A673 (cell line): Measurements from ENCODE around the gene ELOVL5. TPM values are rescaled to one million over a fixed set of nuclear protein-coding genes. Genes with fewer than 3 reads are reported as not detected.
A peak's percentile ranks its signal among the peaks of the same experiment; 100 is the strongest.

Source experiments
- BruUV-seq: library from RNA; stranded (reverse); fragments of 400-500 nt; replicated peaks from 2 replicates; lab custom pipeline; 2021; lab: Mats Ljungman, UMichigan
- CTCF ChIA-PET: fragments of 300-600 bp; sonication (Branson Sonifier 250); formaldehyde crosslinking; loops from one replicate; lab custom pipeline; 2022; ENCODE audit warnings: antibody characterized with exemption; lab: Charles Lee
- POLR2A ChIA-PET: fragments of 300-600 bp; sonication (Branson Sonifier 250); formaldehyde crosslinking; loops from one replicate; lab custom pipeline; 2022; ENCODE audit warnings: antibody characterized with exemption; ENCODE audit not compliant: low non-redundant PET; lab: Charles Lee
- DNase-seq: peaks from one replicate; pipeline ENCODE4 v3.0.0-alpha.2; 2015; ENCODE audit warnings: low spot score
- H3K27ac ChIP-seq: fragments of 200-600 bp; sonication (generic); 2 replicates; pipeline ENCODE4 v1.5.1; 2016; ENCODE audit warnings: mixed run types, low read depth, mild to moderate bottlenecking, mixed read lengths, antibody characterized with exemption, low read length; ENCODE audit not compliant: poor library complexity, severe bottlenecking
- H3K27me3 ChIP-seq: fragments of 200-600 bp; sonication (generic); replicated peaks from 2 replicates; pipeline ENCODE4 v1.6.1; 2017; ENCODE audit warnings: mixed run types, low read depth, mild to moderate bottlenecking, mixed read lengths, antibody characterized with exemption, low read length; ENCODE audit not compliant: insufficient read depth, poor library complexity
- H3K36me3 ChIP-seq: fragments of 200-600 bp; sonication (generic); 2 replicates; pipeline ENCODE4 v1.6.1; 2016; ENCODE audit warnings: mixed run types, mild to moderate bottlenecking, mixed read lengths, antibody characterized with exemption, low read length; ENCODE audit not compliant: insufficient read depth, poor library complexity, severe bottlenecking
- H3K4me1 ChIP-seq: fragments of 200-600 bp; sonication (generic); 2 replicates; pipeline ENCODE4 v1.6.1; 2017; ENCODE audit warnings: mixed run types, mild to moderate bottlenecking, mixed read lengths, antibody characterized with exemption, low read length; ENCODE audit not compliant: insufficient read depth, poor library complexity, severe bottlenecking
- H3K4me3 ChIP-seq: fragments of 200-600 bp; sonication (generic); 2 replicates; pipeline ENCODE4 v1.5.1; 2016; ENCODE audit warnings: low read depth, mixed run types, mild to moderate bottlenecking, mixed read lengths, low read length; ENCODE audit not compliant: poor library complexity, severe bottlenecking
- H3K9me3 ChIP-seq: fragments of 200-600 bp; sonication (generic); 2 replicates; pipeline ENCODE4 v1.6.1; 2016; ENCODE audit warnings: mixed run types, low read depth, mild to moderate bottlenecking, mixed read lengths, antibody characterized with exemption, low read length; ENCODE audit not compliant: poor library complexity, severe bottlenecking
- EZH2 ChIP-seq: fragments of 200-600 bp; sonication (generic); IDR thresholded peaks from 2 replicates; pipeline ENCODE4 v1.6.1; 2017; ENCODE audit warnings: borderline replicate concordance, low read depth, mild to moderate bottlenecking, mixed read lengths, antibody characterized with exemption, low read length; ENCODE audit not compliant: poor library complexity, severe bottlenecking
- intact Hi-C: fragments of 100-400 bp; cut with micrococcal nuclease; formaldehyde crosslinking; loops from one replicate; pipeline ENCODE4 v1.10.0; 2022; ENCODE audit not compliant: unreplicated experiment
- total RNA-seq: library from RNA; stranded (reverse); gene quantifications from 2 replicates; pipeline ENCODE4 v1.2.3, GENCODE V29; 2021
- TF ChIP-seq, protein P1 (sequence below): fragments of 300-800, 200-600 bp; sonication (generic); conservative IDR thresholded peaks from 2 replicates; pipeline ENCODE4 v1.5.1; 2017; ENCODE audit warnings: low read depth, mild to moderate bottlenecking, antibody characterized with exemption, low read length, moderate library complexity, mixed read lengths

Gene ELOVL5
- total RNA-seq, 1 experiment from 2014 or later: 98.5 TPM

- no peak for DNase-seq
- TF ChIP-seq, protein P1, sequence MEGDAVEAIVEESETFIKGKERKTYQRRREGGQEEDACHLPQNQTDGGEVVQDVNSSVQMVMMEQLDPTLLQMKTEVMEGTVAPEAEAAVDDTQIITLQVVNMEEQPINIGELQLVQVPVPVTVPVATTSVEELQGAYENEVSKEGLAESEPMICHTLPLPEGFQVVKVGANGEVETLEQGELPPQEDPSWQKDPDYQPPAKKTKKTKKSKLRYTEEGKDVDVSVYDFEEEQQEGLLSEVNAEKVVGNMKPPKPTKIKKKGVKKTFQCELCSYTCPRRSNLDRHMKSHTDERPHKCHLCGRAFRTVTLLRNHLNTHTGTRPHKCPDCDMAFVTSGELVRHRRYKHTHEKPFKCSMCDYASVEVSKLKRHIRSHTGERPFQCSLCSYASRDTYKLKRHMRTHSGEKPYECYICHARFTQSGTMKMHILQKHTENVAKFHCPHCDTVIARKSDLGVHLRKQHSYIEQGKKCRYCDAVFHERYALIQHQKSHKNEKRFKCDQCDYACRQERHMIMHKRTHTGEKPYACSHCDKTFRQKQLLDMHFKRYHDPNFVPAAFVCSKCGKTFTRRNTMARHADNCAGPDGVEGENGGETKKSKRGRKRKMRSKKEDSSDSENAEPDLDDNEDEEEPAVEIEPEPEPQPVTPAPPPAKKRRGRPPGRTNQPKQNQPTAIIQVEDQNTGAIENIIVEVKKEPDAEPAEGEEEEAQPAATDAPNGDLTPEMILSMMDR: no peak
- no peak for TF ChIP-seq EZH2
- Histone ChIP-seq H3K9me3 (no peaks in the 10 kb centered on the region), H3K36me3 (no peaks in the 10 kb centered on the region), H3K4me3 (no peak overlapping the region), H3K27me3 (no peaks in the 10 kb centered on the region), H3K27ac (no peak overlapping the region), H3K4me1 (peaks cover 14% of the 10 kb centered on the region)
- ChIA-PET POLR2A (no interaction called here), CTCF (no interaction called here)
- intact Hi-C loops: no loop called here
- no TSS peak for BruUV-seq
Observed at GRCh38 chr6:53325785-53326184, 23.0 kb downstream of the ELOVL5 start.

- H3K27me3 ChIP-seq: no peaks in the 10 kb centered on the region
- TF ChIP-seq EZH2: no peak
- TF ChIP-seq, protein P1: no peak
- H3K4me1 ChIP-seq: peaks cover 14% of the 10 kb centered on the region
- no TSS peak for BruUV-seq
- ChIA-PET POLR2A (no interaction called here), CTCF (no interaction called here)
- H3K4me3 ChIP-seq: no peak overlapping the region
- no peaks in the 10 kb centered on the region for H3K9me3 ChIP-seq
- no peaks in the 10 kb centered on the region for H3K36me3 ChIP-seq
- no peak overlapping the region for H3K27ac ChIP-seq
- intact Hi-C loops: no loop called here
- peak; percentile 33 for DNase-seq
Observed at GRCh38 chr6:53322188-53323029, 26.3 kb downstream of the ELOVL5 start.

DNA sequence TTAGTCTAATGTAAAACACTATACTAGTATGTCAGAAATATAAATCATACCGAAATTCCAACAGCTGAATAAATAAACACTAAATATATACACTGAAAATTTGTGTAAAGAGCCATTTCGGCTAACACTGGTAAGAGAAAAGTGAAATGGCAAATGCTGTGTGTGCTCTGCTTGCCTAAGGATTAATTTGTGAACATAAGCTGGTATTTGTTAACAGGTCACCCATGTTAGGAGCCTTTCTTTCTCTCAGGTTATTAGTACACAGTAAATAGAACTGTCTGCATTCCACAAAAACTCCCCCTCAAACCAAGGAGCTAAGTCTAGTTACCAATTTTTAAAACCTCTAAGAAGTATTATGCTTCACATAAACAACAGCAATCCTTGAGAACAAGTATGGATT, 27.0 kb downstream of the ELOVL5 start:
- peaks cover 14% of the 10 kb centered on the region for H3K4me1 ChIP-seq
- TF ChIP-seq, protein P1: no peak
- TF ChIP-seq EZH2: no peak
- H3K4me3 ChIP-seq: no peak overlapping the region
- ChIA-PET CTCF (no interaction called here), POLR2A (no interaction called here)
- no peaks in the 10 kb centered on the region for H3K9me3 ChIP-seq
- no TSS peak for BruUV-seq
- H3K27ac ChIP-seq: no peak overlapping the region
- no peak for DNase-seq
- intact Hi-C loops: no loop called here
- no peaks in the 10 kb centered on the region for H3K27me3 ChIP-seq
- no peaks in the 10 kb centered on the region for H3K36me3 ChIP-seq
